Measurements from ENCODE around the gene ATP5PB. TPM values are rescaled to one million over a fixed set of nuclear protein-coding genes. Genes with fewer than 3 reads are reported as not detected.

Gene ATP5PB
- polyA plus RNA-seq, 1 donor from 2014 or later, result 597 TPM

- no peaks in the 10 kb centered on the region for H3K36me3 ChIP-seq (ENCODE audit: insufficient read depth, low read length)
- no peaks in the 10 kb centered on the region for H3K79me2 ChIP-seq (replicated peaks; ENCODE audit: insufficient read depth, low read length)
Measured at GRCh38 chr1:111402083-111402482, 47.2 kb upstream of the ATP5PB start.

GRCh38 chr1:111404588-111404987 lies 44.7 kb upstream of the ATP5PB start:
- Histone ChIP-seq H3K4me2 (ENCODE audit: low read length) (no peak overlapping the region), H3K9me3 (ENCODE audit: low read length) (no peaks in the 10 kb centered on the region), H3K36me3 (ENCODE audit: insufficient read depth, low read length) (no peaks in the 10 kb centered on the region), H2AFZ (ENCODE audit: low read depth, low read length) (no peak overlapping the region), H3K9ac (ENCODE audit: low read length) (no peak overlapping the region), H3K27ac (ENCODE audit: low read length) (no peak overlapping the region), H3F3A (ENCODE audit: insufficient read depth, low read length, poor library complexity, severe bottlenecking) (no peaks in the 10 kb centered on the region), H3K79me2 (replicated peaks; ENCODE audit: insufficient read depth, low read length) (no peaks in the 10 kb centered on the region), H3K9me2 (ENCODE audit: insufficient read depth, low read length) (no peaks in the 10 kb centered on the region), H3K27me3 (ENCODE audit: insufficient read depth, low read depth, low read length) (no peaks in the 10 kb centered on the region), H4K20me1 (ENCODE audit: insufficient read depth) (no peaks in the 10 kb centered on the region), H3K4me3 (ENCODE audit: low read length) (no peak overlapping the region)
- TF ChIP-seq EP300 (conservative IDR thresholded peaks at IDR 0.05; ENCODE audit: poor library complexity, severe bottlenecking) (no peak), CTCF (IDR thresholded peaks at IDR 0.05; ENCODE audit: poor library complexity, severe bottlenecking) (no peak), POLR2AphosphoS5 (IDR thresholded peaks at IDR 0.05) (no peak), REST (IDR thresholded peaks at IDR 0.05; ENCODE audit: borderline replicate concordance) (no peak), MXI1 (conservative IDR thresholded peaks at IDR 0.05; ENCODE audit: poor library complexity, severe bottlenecking) (no peak)

More at GRCh38 chr1:111402083-111402482, 47.2 kb upstream of the ATP5PB start:
- Histone ChIP-seq H3K9ac (ENCODE audit: low read length) (no peak overlapping the region), H3K9me2 (ENCODE audit: insufficient read depth, low read length) (no peaks in the 10 kb centered on the region), H3K4me2 (ENCODE audit: low read length) (no peak overlapping the region), H3F3A (ENCODE audit: insufficient read depth, low read length, poor library complexity, severe bottlenecking) (no peaks in the 10 kb centered on the region), H3K9me3 (ENCODE audit: low read length) (no peaks in the 10 kb centered on the region), H3K27me3 (ENCODE audit: insufficient read depth, low read depth, low read length) (no peaks in the 10 kb centered on the region), H3K27ac (ENCODE audit: low read length) (no peak overlapping the region), H2AFZ (ENCODE audit: low read depth, low read length) (no peak overlapping the region), H4K20me1 (ENCODE audit: insufficient read depth) (no peaks in the 10 kb centered on the region), H3K4me3 (ENCODE audit: low read length) (no peak overlapping the region)
- no peak for TF ChIP-seq MXI1 (conservative IDR thresholded peaks at IDR 0.05; ENCODE audit: poor library complexity, severe bottlenecking)
- TF ChIP-seq CTCF (IDR thresholded peaks at IDR 0.05; ENCODE audit: poor library complexity, severe bottlenecking), result no peak
- TF ChIP-seq EZH2 (IDR thresholded peaks at IDR 0.05; ENCODE audit: borderline replicate concordance, insufficient read depth, low read length, poor library complexity, severe bottlenecking), result no peak
- no peak for TF ChIP-seq POLR2AphosphoS5 (IDR thresholded peaks at IDR 0.05)
- TF ChIP-seq EP300 (conservative IDR thresholded peaks at IDR 0.05; ENCODE audit: poor library complexity, severe bottlenecking), result no peak
- TF ChIP-seq REST (IDR thresholded peaks at IDR 0.05; ENCODE audit: borderline replicate concordance), result no peak
- TF ChIP-seq TAF1 (IDR thresholded peaks at IDR 0.05; ENCODE audit: low read depth), result no peak
- no peak for TF ChIP-seq RAD21 (conservative IDR thresholded peaks at IDR 0.05)
- TF ChIP-seq SMC3 (conservative IDR thresholded peaks at IDR 0.05; ENCODE audit: poor library complexity), result no peak
